ENCODE results near the gene SH2D3C. TPM values are rescaled to one million over a fixed set of nuclear protein-coding genes. Genes with fewer than 3 reads are reported as not detected.

SH2D3C gene
- total and polyA plus RNA-seq, 10 of the 15 experiments (the other 5 are each of a cell fraction or from before 2014, with no cell fraction given), result 1.2 to 23.5 (median 16.2) TPM

DNA sequence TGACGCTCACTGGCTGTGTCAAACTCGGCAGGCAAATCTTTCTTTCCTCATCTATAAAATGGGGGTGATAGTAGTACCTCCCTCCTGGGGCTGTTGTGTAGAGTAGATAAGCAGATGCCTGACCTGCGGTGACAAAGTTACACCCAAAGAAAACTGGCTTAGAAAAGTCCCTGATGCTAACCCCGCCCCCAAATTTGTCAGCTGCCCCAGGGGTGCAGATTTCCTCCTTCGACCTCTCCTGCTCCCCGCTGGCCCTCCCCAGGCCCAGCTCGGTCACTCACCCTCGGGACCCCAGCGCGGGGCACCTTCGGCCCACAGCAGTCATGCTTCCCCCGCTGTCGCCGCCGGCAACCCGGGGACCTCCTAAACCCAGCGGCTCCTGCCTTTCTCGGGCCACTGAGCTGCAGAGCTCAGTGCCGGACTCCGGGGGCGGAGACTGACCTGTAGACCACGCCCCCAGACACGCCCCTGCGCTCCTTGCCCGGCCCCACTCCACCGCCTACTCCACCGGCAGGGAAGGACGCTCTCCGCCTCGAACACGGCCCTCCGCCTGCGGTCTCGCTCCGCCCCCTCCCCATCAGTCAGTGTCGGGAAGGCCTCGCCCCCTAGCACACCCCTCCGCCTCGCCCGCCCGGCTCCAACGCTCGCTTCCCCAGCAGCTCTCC is 7.4 kb downstream of the SH2D3C start:
- in situ Hi-C loops (cut with MboI), result no loop called here
- H4K20me1 ChIP-seq (ENCODE audit: control insufficient read depth, insufficient read depth), result peaks cover 3% of the 10 kb centered on the region; the same call in 1 of the 2 replicates
- 1% methylated on average over 35 of the region's 43 CpGs for WGBS (ENCODE audit: insufficient coverage, insufficient replicate concordance, low lambda C conversion rate, missing lambda C conversion rate)
- TF ChIP-seq SP1 (IDR thresholded peaks at IDR 0.05; ENCODE audit: low read depth, low read length) (peak; percentile 76), JUND (IDR thresholded peaks at IDR 0.05; ENCODE audit: low read depth, low read length) (no peak), ATF7 (IDR thresholded peaks at IDR 0.05; ENCODE audit: low read depth) (0 out of 2 replicates have a peak, but pooled peaks have one; percentile 28), EZH2 (IDR thresholded peaks at IDR 0.05; ENCODE audit: borderline replicate concordance, control insufficient read depth, low read depth, low read length) (no peak), LARP7 (IDR thresholded peaks at IDR 0.05) (no peak; the same call in 1 of the 2 replicates), SIN3A (IDR thresholded peaks at IDR 0.05; ENCODE audit: low read depth, low read length) (0 out of 2 replicates have a peak, but pooled peaks have one; percentile 60), BACH1 (IDR thresholded peaks at IDR 0.05; ENCODE audit: borderline replicate concordance) (peak; percentile 34; the same call in 1 of the 2 replicates), TAF1 (IDR thresholded peaks at IDR 0.05; ENCODE audit: borderline replicate concordance, low read depth, low read length) (no peak), CHD1 (IDR thresholded peaks at IDR 0.05; ENCODE audit: low read depth, low read length) (no peak), ZNF207 (IDR thresholded peaks at IDR 0.05; ENCODE audit: borderline replicate concordance) (0 out of 2 replicates have a peak, but pooled peaks have one; percentile 62), RAD51 (IDR thresholded peaks at IDR 0.05) (0 out of 2 replicates have a peak, but pooled peaks have one; percentile 21), KDM1A (IDR thresholded peaks at IDR 0.05; ENCODE audit: borderline replicate concordance) (no peak), KAT2A (conservative IDR thresholded peaks at IDR 0.05; ENCODE audit: control insufficient read depth, low read depth, low read length) (no peak), DPF2 (IDR thresholded peaks at IDR 0.05) (peak; percentile 69), POLR2AphosphoS2 (IDR thresholded peaks at IDR 0.05; ENCODE audit: low read depth, low read length) (peak; percentile 47; the same call in 1 of the 2 replicates), PAX5 (IDR thresholded peaks at IDR 0.05; ENCODE audit: borderline replicate concordance, low read depth, low read length) (peak; percentile 14; the same call in 1 of the 2 replicates), MYB (IDR thresholded peaks at IDR 0.05; ENCODE audit: borderline replicate concordance, low read depth, low read length) (0 out of 2 replicates have a peak, but pooled peaks have one; percentile 10), CHD2 (IDR thresholded peaks at IDR 0.05; ENCODE audit: borderline replicate concordance, low read depth, low read length) (peak; percentile 56; the same call in 1 of the 2 replicates)
- TF ChIP-seq, protein P1, sequence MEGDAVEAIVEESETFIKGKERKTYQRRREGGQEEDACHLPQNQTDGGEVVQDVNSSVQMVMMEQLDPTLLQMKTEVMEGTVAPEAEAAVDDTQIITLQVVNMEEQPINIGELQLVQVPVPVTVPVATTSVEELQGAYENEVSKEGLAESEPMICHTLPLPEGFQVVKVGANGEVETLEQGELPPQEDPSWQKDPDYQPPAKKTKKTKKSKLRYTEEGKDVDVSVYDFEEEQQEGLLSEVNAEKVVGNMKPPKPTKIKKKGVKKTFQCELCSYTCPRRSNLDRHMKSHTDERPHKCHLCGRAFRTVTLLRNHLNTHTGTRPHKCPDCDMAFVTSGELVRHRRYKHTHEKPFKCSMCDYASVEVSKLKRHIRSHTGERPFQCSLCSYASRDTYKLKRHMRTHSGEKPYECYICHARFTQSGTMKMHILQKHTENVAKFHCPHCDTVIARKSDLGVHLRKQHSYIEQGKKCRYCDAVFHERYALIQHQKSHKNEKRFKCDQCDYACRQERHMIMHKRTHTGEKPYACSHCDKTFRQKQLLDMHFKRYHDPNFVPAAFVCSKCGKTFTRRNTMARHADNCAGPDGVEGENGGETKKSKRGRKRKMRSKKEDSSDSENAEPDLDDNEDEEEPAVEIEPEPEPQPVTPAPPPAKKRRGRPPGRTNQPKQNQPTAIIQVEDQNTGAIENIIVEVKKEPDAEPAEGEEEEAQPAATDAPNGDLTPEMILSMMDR (IDR thresholded peaks at IDR 0.05 in 2 of 3, conservative IDR thresholded peaks at IDR 0.05 in 1 of 3; ENCODE audit: control insufficient read depth in 2 of 3, extremely low read depth in 1 of 3, insufficient read depth in 1 of 3, low read depth in 3 of 3, low read length in 3 of 3), result no peak
- TF ChIP-seq, protein P2, sequence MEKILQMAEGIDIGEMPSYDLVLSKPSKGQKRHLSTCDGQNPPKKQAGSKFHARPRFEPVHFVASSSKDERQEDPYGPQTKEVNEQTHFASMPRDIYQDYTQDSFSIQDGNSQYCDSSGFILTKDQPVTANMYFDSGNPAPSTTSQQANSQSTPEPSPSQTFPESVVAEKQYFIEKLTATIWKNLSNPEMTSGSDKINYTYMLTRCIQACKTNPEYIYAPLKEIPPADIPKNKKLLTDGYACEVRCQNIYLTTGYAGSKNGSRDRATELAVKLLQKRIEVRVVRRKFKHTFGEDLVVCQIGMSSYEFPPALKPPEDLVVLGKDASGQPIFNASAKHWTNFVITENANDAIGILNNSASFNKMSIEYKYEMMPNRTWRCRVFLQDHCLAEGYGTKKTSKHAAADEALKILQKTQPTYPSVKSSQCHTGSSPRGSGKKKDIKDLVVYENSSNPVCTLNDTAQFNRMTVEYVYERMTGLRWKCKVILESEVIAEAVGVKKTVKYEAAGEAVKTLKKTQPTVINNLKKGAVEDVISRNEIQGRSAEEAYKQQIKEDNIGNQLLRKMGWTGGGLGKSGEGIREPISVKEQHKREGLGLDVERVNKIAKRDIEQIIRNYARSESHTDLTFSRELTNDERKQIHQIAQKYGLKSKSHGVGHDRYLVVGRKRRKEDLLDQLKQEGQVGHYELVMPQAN (conservative IDR thresholded peaks at IDR 0.05), result peak; percentile 52; the same call in 1 of the 2 replicates

More for the DNA sequence above, 7.4 kb downstream of the SH2D3C start:
- intact Hi-C loops (cut with micrococcal nuclease; ENCODE audit: unreplicated experiment), result no loop called here
- Histone ChIP-seq H3K79me2 (ENCODE audit: control insufficient read depth, insufficient read depth, low read length) (peaks cover 16% of the 10 kb centered on the region), H3K36me3 (ENCODE audit: control insufficient read depth in 2 of 2, insufficient read depth in 2 of 2, low read length in 1 of 2) (peaks cover 5 to 30% of the 10 kb centered on the region in 2 experiments), H3K27ac (ENCODE audit: control insufficient read depth, insufficient read depth) (peak overlapping the region; percentile 23; the same call in 1 of the 2 replicates), H3K4me1 (ENCODE audit: control insufficient read depth, insufficient read depth, low read length) (peaks cover 24% of the 10 kb centered on the region), H3K9me3 (replicated peaks; ENCODE audit: control insufficient read depth, insufficient read depth, low read length) (no peaks in the 10 kb centered on the region), H3K9ac (ENCODE audit: control insufficient read depth, insufficient read depth, low read length) (peak overlapping the region; percentile 21), H3K4me3 (peak overlapping the region; percentile 79), H3K27me3 (replicated peaks in 1 of 2; ENCODE audit: control insufficient read depth in 2 of 2, insufficient read depth in 2 of 2, low read length in 1 of 2) (no peaks in the 10 kb centered on the region), H3K4me2 (ENCODE audit: control insufficient read depth, insufficient read depth) (peak overlapping the region; percentile 65), H2AFZ (ENCODE audit: control insufficient read depth, low read depth, low read length) (0 out of 2 replicates have a peak overlapping the region, but pooled peaks have one; percentile 1)
- ChIA-PET RAD21 (ENCODE audit: unreplicated experiment) (interaction anchor here (0.6 to 7.6 kb wide), 11 partner anchors 8 to 225 kb away, joined by 3 to 61 read pairs (median 5); partner anchors contain the start of genes CDK9, ST6GALNAC4 and TOR2A), POLR2A (interaction anchor here (0.5 to 3.6 kb wide), 16 partner anchors 9 to 329 kb away, joined by 3 to 42 read pairs (median 6); partner anchors contain the start of genes CDK9, FPGS, ST6GALNAC4 and TOR2A), SMC1A (ENCODE audit: uncharacterized antibody, unreplicated experiment) (interaction anchor here (0.6 to 1.9 kb wide), 8 partner anchors 8 to 150 kb away, joined by 3 to 26 read pairs (median 4); partner anchors contain the start of genes CDK9 and TOR2A), CTCF (interaction anchor here (0.5 to 9.2 kb wide), 12 partner anchors 8 to 162 kb away, joined by 3 to 75 read pairs (median 4); partner anchors contain the start of genes CDK9, SH2D3C, ST6GALNAC4 and TOR2A)
- DNase-seq (ENCODE audit: low read depth, low spot score) (peak; percentile 90), ATAC-seq (peak; percentile 95), FAIRE-seq (peak; percentile 94)
- no TSS peak for BruUV-seq (replicated peaks)

Data from GM12878 (cell line).